GM23338 (cell line): ENCODE measurements around the gene SPA17. TPM values are rescaled to one million over a fixed set of nuclear protein-coding genes. Genes with fewer than 3 reads are reported as not detected.

Experiments used
- ATAC-seq: fragments of 200-7000 bp; cut with Tn5 transposase; 3 replicates; pipeline ENCODE4 v1.9.1; 2020
- DNase-seq: peaks from one replicate; pipeline ENCODE4 v3.0.0-alpha.2; 2015; ENCODE audit warnings: low spot score
- H2AFZ ChIP-seq: fragments of 200-600 bp; sonication (generic); 2 replicates; pipeline ENCODE4 v1.8.0; 2016; ENCODE audit warnings: antibody characterized with exemption, mild to moderate bottlenecking, moderate library complexity
- H3F3A ChIP-seq: fragments of 200-600 bp; sonication (generic); replicated peaks from 2 replicates; pipeline ENCODE4 v1.8.0; 2017; ENCODE audit warnings: antibody characterized with exemption, mixed run types, low read depth
- H3K27ac ChIP-seq: fragments of 200-600 bp; sonication (generic); 2 replicates; pipeline ENCODE4 v1.6.1; 2016; ENCODE audit warnings: low read depth
- H3K27me3 ChIP-seq: fragments of 200-600 bp; sonication (generic); 2 replicates; pipeline ENCODE4 v1.8.0; 2016; ENCODE audit warnings: mild to moderate bottlenecking, mixed run types, moderate library complexity; ENCODE audit not compliant: insufficient read depth
- H3K36me3 ChIP-seq: fragments of 200-600 bp; sonication (generic); 2 replicates; pipeline ENCODE4 v1.8.0; 2016; ENCODE audit warnings: mild to moderate bottlenecking; ENCODE audit not compliant: insufficient read depth
- H3K4me1 ChIP-seq: fragments of 200-600 bp; sonication (generic); 2 replicates; pipeline ENCODE4 v1.8.0; 2016; ENCODE audit warnings: mild to moderate bottlenecking, moderate library complexity; ENCODE audit not compliant: insufficient read depth
- H3K4me2 ChIP-seq: fragments of 200-600 bp; sonication (generic); 2 replicates; pipeline ENCODE4 v1.7.1; 2017; ENCODE audit warnings: mixed run types
- H3K4me3 ChIP-seq: fragments of 200-600 bp; sonication (generic); 2 replicates; pipeline ENCODE4 v1.6.1; 2016; ENCODE audit warnings: mixed run types
- H3K79me2 ChIP-seq: fragments of 200-600 bp; sonication (generic); replicated peaks from 2 replicates; pipeline ENCODE4 v1.8.0; 2017; ENCODE audit warnings: mild to moderate bottlenecking; ENCODE audit not compliant: insufficient read depth
- H3K9me2 ChIP-seq: fragments of 200-600 bp; sonication (generic); 2 replicates; pipeline ENCODE4 v1.8.0; 2017; ENCODE audit not compliant: insufficient read depth
- H4K20me1 ChIP-seq: fragments of 200-600 bp; sonication (generic); replicated peaks from 2 replicates; pipeline ENCODE4 v1.8.0; 2017; ENCODE audit warnings: mild to moderate bottlenecking; ENCODE audit not compliant: insufficient read depth
- H3K27ac Mint-ChIP-seq: 2 replicates; pipeline ENCODE4 v1.8.0; 2020; ENCODE audit warnings: inconsistent platforms, mild to moderate bottlenecking, moderate library complexity, mixed read lengths
- H3K27me3 Mint-ChIP-seq: 3 replicates; pipeline ENCODE4 v1.8.0; 2022; ENCODE audit warnings: low read depth, mild to moderate bottlenecking, moderate library complexity, mixed read lengths, inconsistent platforms; ENCODE audit not compliant: insufficient read depth, poor library complexity
- H3K36me3 Mint-ChIP-seq: 3 replicates; pipeline ENCODE4 v1.8.0; 2021; ENCODE audit warnings: low read depth, mild to moderate bottlenecking, inconsistent platforms, moderate library complexity, mixed read lengths
- H3K4me1 Mint-ChIP-seq: 3 replicates; pipeline ENCODE4 v1.8.0; 2020; ENCODE audit warnings: mild to moderate bottlenecking, inconsistent platforms, mixed read lengths
- H3K4me3 Mint-ChIP-seq: 3 replicates; pipeline ENCODE4 v1.8.0; 2021; ENCODE audit warnings: moderate library complexity, mild to moderate bottlenecking, inconsistent platforms, mixed read lengths
- H3K9me3 Mint-ChIP-seq: 3 replicates; pipeline ENCODE4 v1.8.0; 2020; ENCODE audit warnings: moderate library complexity, mild to moderate bottlenecking, inconsistent platforms, mixed read lengths
- EZH2 ChIP-seq: fragments of 200-600 bp; sonication (generic); IDR thresholded peaks from one replicate; pipeline ENCODE4 v1.8.0; 2017; ENCODE audit warnings: antibody characterized with exemption, mild to moderate bottlenecking, low read depth; ENCODE audit not compliant: unreplicated experiment
- EZH2phosphoT487 ChIP-seq: fragments of 200-600 bp; sonication (generic); IDR thresholded peaks from one replicate; pipeline ENCODE4 v1.8.1; 2018; ENCODE audit warnings: antibody characterized with exemption; ENCODE audit not compliant: unreplicated experiment
- JUNB ChIP-seq: IDR thresholded peaks from one replicate; pipeline ENCODE4 v1.6.1; 2016; ENCODE audit warnings: antibody characterized with exemption; ENCODE audit not compliant: unreplicated experiment
- ZNF331 ChIP-seq: fragments of 250-450 bp; sonication (Bioruptor Pico); IDR thresholded peaks from 2 replicates; pipeline ENCODE4 v1.5.0; 2020; ENCODE audit warnings: low read depth, mild to moderate bottlenecking, moderate library complexity
- polyA plus RNA-seq: library from polyadenylated mRNA; unstranded; fragments of >200 nt; fragmentation: Nextera tagmentation; extraction: Ambion mirVana; gene quantifications from 2 replicates; pipeline ENCODE4 v1.2.1, GENCODE V29; 2016
- total RNA-seq: library from RNA; depleted of rRNA; stranded (reverse); fragments of >200 nt; shearing (Covaris generic); gene quantifications from 2 replicates; pipeline ENCODE4 v1.2.3, GENCODE V29; 2014
- TF ChIP-seq, protein P1 (sequence below): IDR thresholded peaks from 2 replicates; pipeline ENCODE4 v1.6.1; 2016; ENCODE audit warnings: antibody characterized with exemption
- TF ChIP-seq, protein P2 (sequence below): IDR thresholded peaks from one replicate; pipeline ENCODE4 v1.6.1; 2018; ENCODE audit warnings: antibody characterized with exemption; ENCODE audit not compliant: unreplicated experiment
- TF ChIP-seq, protein P3 (sequence below), 2 experiments: fragments of 200-600 bp in 1 of 2; sonication (generic) in 1 of 2; conservative IDR thresholded peaks; 2 replicates each; pipeline versions ENCODE4 v1.5.1 to v1.6.1; 2016 to 2017; ENCODE audit warnings: antibody characterized with exemption in 2 of 2, low read depth in 2 of 2, mild to moderate bottlenecking in 2 of 2, moderate library complexity in 1 of 2
- TF ChIP-seq, protein P4 (sequence below): fragments of 250-450 bp; sonication (Bioruptor Pico); IDR thresholded peaks from 2 replicates; pipeline ENCODE4 v1.5.0; 2020; ENCODE audit warnings: mild to moderate bottlenecking, moderate library complexity

SPA17 gene
- total and polyA plus RNA-seq, 2 experiments from 2014 or later = 3.2 to 14.9 TPM

DNA sequence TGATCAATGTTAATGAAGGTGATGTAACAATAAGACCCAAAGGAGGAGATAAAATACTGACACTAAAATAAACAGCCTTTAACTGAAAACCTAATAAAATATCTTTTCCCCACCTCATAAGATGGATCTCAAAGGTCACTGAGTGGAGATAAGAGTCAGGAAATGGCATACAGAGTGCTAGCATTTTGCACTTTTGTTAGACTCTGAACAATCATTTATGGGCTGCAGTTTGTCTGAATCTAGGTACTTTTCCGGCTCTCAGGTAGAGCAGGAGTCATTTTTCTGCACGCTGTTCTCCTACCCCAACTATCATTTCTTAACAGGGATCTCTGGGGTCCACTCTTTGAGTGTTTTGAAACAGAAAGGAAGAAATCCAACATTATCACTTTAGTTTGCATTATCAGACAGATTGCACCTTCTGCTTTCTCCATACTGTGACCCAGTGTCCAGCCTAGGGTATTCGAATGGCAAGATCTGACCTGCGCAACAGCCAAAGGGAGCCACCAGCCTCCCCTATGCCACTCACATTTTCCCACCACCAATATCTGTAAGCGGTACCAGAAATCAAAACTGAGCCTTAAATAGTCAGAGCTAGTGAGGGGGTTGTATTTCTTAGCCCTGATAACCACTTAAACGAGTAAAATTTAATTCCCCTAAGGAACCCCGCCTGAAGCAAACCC lies 1.0 kb upstream of the SPA17 start (continued):
- TF ChIP-seq, protein P1, sequence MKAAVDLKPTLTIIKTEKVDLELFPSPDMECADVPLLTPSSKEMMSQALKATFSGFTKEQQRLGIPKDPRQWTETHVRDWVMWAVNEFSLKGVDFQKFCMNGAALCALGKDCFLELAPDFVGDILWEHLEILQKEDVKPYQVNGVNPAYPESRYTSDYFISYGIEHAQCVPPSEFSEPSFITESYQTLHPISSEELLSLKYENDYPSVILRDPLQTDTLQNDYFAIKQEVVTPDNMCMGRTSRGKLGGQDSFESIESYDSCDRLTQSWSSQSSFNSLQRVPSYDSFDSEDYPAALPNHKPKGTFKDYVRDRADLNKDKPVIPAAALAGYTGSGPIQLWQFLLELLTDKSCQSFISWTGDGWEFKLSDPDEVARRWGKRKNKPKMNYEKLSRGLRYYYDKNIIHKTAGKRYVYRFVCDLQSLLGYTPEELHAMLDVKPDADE = no peak
- TF ChIP-seq, protein P2, sequence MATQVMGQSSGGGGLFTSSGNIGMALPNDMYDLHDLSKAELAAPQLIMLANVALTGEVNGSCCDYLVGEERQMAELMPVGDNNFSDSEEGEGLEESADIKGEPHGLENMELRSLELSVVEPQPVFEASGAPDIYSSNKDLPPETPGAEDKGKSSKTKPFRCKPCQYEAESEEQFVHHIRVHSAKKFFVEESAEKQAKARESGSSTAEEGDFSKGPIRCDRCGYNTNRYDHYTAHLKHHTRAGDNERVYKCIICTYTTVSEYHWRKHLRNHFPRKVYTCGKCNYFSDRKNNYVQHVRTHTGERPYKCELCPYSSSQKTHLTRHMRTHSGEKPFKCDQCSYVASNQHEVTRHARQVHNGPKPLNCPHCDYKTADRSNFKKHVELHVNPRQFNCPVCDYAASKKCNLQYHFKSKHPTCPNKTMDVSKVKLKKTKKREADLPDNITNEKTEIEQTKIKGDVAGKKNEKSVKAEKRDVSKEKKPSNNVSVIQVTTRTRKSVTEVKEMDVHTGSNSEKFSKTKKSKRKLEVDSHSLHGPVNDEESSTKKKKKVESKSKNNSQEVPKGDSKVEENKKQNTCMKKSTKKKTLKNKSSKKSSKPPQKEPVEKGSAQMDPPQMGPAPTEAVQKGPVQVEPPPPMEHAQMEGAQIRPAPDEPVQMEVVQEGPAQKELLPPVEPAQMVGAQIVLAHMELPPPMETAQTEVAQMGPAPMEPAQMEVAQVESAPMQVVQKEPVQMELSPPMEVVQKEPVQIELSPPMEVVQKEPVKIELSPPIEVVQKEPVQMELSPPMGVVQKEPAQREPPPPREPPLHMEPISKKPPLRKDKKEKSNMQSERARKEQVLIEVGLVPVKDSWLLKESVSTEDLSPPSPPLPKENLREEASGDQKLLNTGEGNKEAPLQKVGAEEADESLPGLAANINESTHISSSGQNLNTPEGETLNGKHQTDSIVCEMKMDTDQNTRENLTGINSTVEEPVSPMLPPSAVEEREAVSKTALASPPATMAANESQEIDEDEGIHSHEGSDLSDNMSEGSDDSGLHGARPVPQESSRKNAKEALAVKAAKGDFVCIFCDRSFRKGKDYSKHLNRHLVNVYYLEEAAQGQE = no peak
- TF ChIP-seq EZH2phosphoT487 = no peak
- TF ChIP-seq JUNB = no peak
- no peak for TF ChIP-seq ZNF331 (CRISPR knock-in tag)
- TF ChIP-seq, protein P3, sequence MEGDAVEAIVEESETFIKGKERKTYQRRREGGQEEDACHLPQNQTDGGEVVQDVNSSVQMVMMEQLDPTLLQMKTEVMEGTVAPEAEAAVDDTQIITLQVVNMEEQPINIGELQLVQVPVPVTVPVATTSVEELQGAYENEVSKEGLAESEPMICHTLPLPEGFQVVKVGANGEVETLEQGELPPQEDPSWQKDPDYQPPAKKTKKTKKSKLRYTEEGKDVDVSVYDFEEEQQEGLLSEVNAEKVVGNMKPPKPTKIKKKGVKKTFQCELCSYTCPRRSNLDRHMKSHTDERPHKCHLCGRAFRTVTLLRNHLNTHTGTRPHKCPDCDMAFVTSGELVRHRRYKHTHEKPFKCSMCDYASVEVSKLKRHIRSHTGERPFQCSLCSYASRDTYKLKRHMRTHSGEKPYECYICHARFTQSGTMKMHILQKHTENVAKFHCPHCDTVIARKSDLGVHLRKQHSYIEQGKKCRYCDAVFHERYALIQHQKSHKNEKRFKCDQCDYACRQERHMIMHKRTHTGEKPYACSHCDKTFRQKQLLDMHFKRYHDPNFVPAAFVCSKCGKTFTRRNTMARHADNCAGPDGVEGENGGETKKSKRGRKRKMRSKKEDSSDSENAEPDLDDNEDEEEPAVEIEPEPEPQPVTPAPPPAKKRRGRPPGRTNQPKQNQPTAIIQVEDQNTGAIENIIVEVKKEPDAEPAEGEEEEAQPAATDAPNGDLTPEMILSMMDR (conservative IDR thresholded peaks at IDR 0.05; ENCODE audit: low read depth in 2 of 2) = no peak

DNA sequence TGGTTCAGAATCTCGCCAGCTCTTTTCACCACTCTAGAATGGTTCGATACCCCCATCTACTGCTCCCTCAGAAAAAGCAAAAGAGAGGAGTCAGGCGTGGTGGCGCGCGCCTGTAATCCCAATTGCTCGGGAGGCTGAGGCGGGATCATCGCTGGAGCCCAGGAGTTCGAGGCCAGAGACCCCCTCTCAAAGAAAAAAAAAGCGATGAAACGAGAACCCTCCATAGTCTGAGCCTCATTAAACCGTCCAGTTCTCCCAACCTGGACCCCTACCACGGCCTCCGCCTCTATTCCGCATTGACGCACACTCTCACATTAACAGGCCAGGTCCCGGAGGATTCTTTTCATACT lies 439 bp downstream of the SPA17 start:
- Mint-ChIP-seq H3K9me3 (peaks cover 3% of the 10 kb centered on the region; the same call in 1 of the 3 replicates), H3K27ac (peak overlapping the region; percentile 94), H3K4me3 (peak overlapping the region; percentile 86), H3K27me3 (peaks cover 19% of the 10 kb centered on the region), H3K36me3 (no peaks in the 10 kb centered on the region), H3K4me1 (peaks cover 14% of the 10 kb centered on the region; the same call in 2 of the 3 replicates)
- Histone ChIP-seq H3F3A (no peaks in the 10 kb centered on the region), H3K79me2 (no peaks in the 10 kb centered on the region), H3K27ac (no peak overlapping the region), H2AFZ (peak overlapping the region; percentile 96), H3K4me1 (peaks cover 11% of the 10 kb centered on the region; the same call in 1 of the 2 replicates), H3K27me3 (peaks cover 53% of the 10 kb centered on the region), H3K4me3 (peak overlapping the region; percentile 84), H4K20me1 (no peaks in the 10 kb centered on the region), H3K4me2 (peak overlapping the region; percentile 89), H3K36me3 (no peaks in the 10 kb centered on the region), H3K9me2 (no peaks in the 10 kb centered on the region)
- peak; percentile 6; the same call in 2 of the 3 replicates for ATAC-seq
- TF ChIP-seq JUNB (no peak), ZNF331 (CRISPR knock-in tag) (no peak), EZH2 (no peak)
- TF ChIP-seq, protein P3 (conservative IDR thresholded peaks at IDR 0.05; ENCODE audit: low read depth in 2 of 2) = no peak
- TF ChIP-seq, protein P4, sequence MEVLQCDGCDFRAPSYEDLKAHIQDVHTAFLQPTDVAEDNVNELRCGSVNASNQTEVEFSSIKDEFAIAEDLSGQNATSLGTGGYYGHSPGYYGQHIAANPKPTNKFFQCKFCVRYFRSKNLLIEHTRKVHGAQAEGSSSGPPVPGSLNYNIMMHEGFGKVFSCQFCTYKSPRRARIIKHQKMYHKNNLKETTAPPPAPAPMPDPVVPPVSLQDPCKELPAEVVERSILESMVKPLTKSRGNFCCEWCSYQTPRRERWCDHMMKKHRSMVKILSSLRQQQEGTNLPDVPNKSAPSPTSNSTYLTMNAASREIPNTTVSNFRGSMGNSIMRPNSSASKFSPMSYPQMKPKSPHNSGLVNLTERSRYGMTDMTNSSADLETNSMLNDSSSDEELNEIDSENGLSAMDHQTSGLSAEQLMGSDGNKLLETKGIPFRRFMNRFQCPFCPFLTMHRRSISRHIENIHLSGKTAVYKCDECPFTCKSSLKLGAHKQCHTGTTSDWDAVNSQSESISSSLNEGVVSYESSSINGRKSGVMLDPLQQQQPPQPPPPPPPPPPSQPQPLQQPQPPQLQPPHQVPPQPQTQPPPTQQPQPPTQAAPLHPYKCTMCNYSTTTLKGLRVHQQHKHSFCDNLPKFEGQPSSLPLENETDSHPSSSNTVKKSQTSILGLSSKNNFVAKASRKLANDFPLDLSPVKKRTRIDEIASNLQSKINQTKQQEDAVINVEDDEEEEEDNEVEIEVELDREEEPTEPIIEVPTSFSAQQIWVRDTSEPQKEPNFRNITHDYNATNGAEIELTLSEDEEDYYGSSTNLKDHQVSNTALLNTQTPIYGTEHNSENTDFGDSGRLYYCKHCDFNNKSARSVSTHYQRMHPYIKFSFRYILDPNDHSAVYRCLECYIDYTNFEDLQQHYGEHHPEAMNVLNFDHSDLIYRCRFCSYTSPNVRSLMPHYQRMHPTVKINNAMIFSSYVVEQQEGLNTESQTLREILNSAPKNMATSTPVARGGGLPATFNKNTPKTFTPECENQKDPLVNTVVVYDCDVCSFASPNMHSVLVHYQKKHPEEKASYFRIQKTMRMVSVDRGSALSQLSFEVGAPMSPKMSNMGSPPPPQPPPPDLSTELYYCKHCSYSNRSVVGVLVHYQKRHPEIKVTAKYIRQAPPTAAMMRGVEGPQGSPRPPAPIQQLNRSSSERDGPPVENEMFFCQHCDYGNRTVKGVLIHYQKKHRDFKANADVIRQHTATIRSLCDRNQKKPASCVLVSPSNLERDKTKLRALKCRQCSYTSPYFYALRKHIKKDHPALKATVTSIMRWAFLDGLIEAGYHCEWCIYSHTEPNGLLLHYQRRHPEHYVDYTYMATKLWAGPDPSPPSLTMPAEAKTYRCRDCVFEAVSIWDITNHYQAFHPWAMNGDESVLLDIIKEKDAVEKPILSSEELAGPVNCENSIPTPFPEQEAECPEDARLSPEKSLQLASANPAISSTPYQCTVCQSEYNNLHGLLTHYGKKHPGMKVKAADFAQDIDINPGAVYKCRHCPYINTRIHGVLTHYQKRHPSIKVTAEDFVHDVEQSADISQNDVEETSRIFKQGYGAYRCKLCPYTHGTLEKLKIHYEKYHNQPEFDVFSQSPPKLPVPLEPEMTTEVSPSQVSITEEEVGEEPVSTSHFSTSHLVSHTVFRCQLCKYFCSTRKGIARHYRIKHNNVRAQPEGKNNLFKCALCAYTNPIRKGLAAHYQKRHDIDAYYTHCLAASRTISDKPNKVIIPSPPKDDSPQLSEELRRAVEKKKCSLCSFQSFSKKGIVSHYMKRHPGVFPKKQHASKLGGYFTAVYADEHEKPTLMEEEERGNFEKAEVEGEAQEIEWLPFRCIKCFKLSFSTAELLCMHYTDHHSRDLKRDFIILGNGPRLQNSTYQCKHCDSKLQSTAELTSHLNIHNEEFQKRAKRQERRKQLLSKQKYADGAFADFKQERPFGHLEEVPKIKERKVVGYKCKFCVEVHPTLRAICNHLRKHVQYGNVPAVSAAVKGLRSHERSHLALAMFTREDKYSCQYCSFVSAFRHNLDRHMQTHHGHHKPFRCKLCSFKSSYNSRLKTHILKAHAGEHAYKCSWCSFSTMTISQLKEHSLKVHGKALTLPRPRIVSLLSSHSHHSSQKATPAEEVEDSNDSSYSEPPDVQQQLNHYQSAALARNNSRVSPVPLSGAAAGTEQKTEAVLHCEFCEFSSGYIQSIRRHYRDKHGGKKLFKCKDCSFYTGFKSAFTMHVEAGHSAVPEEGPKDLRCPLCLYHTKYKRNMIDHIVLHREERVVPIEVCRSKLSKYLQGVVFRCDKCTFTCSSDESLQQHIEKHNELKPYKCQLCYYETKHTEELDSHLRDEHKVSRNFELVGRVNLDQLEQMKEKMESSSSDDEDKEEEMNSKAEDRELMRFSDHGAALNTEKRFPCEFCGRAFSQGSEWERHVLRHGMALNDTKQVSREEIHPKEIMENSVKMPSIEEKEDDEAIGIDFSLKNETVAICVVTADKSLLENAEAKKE (CRISPR knock-in tag) = no peak
- peak; percentile 20 for DNase-seq
